CD4-positive, alpha-beta memory T cell (primary cell): ENCODE measurements around the gene TCF7L1. TPM values are rescaled to one million over a fixed set of nuclear protein-coding genes. Genes with fewer than 3 reads are reported as not detected.
A peak's percentile ranks its signal among the peaks of the same experiment; 100 is the strongest.

Source experiments
- CTCF ChIA-PET: fragments of 350-600 bp; sonication (Branson Sonifier 250); formaldehyde crosslinking; loops from one replicate; lab custom pipeline; 2021; ENCODE audit warnings: inconsistent platforms; ENCODE audit not compliant: partially characterized antibody; lab: Charles Lee
- POLR2A ChIA-PET: fragments of 350-600 bp; sonication (Branson Sonifier 250); formaldehyde crosslinking; loops from one replicate; lab custom pipeline; 2021; ENCODE audit not compliant: partially characterized antibody; lab: Charles Lee
- DNase-seq, 5 donors: peaks; one replicate each; pipeline versions ENCODE4 v3.0.0 to v3.0.0-alpha.2; 2020 to 2022; ENCODE audit warnings: mixed read lengths in 1 of 5
- H3K27ac ChIP-seq: one replicate; pipeline ENCODE4 v1.7.0; 2013; ENCODE audit warnings: low read depth, low read length
- H3K27me3 ChIP-seq: 2 replicates; pipeline ENCODE4 v1.7.0; 2013; ENCODE audit warnings: mild to moderate bottlenecking, low read length, moderate library complexity; ENCODE audit not compliant: insufficient read depth
- H3K36me3 ChIP-seq: 2 replicates; pipeline ENCODE4 v1.7.0; 2013; ENCODE audit warnings: mild to moderate bottlenecking, low read length, moderate library complexity; ENCODE audit not compliant: insufficient read depth
- H3K4me1 ChIP-seq: 2 replicates; pipeline ENCODE4 v1.7.0; 2013; ENCODE audit warnings: mild to moderate bottlenecking, low read length, moderate library complexity; ENCODE audit not compliant: insufficient read depth
- H3K4me3 ChIP-seq, 2 donors: one replicate each; pipeline ENCODE4 v1.7.0; 2013; ENCODE audit warnings: low read length in 2 of 2, mild to moderate bottlenecking in 1 of 2
- H3K9me3 ChIP-seq, 2 donors: one replicate each; pipeline ENCODE4 v1.7.0; 2013; ENCODE audit warnings: low read length in 2 of 2, control low read depth in 1 of 2; ENCODE audit not compliant: control insufficient read depth in 1 of 2
- H3K27ac Mint-ChIP-seq, 7 donors: one replicate each; pipeline ENCODE4 v1.8.0; 2020 to 2021; ENCODE audit warnings: mixed read lengths in 7 of 7, mild to moderate bottlenecking in 6 of 7, inconsistent platforms in 3 of 7, moderate library complexity in 3 of 7
- H3K27me3 Mint-ChIP-seq, 2 donors: one replicate each; pipeline ENCODE4 v1.8.0; 2020 to 2021; ENCODE audit warnings: mixed read lengths in 2 of 2
- H3K36me3 Mint-ChIP-seq, 2 donors: one replicate each; pipeline ENCODE4 v1.8.0; 2020 to 2021; ENCODE audit warnings: mixed read lengths in 2 of 2, inconsistent platforms in 1 of 2, mild to moderate bottlenecking in 1 of 2
- H3K4me1 Mint-ChIP-seq, 4 donors: one replicate each; pipeline ENCODE4 v1.8.0; 2020 to 2021; ENCODE audit warnings: mixed read lengths in 4 of 4, mild to moderate bottlenecking in 1 of 4
- H3K4me3 Mint-ChIP-seq, 8 donors: one replicate each; pipeline ENCODE4 v1.8.0; 2020 to 2021; ENCODE audit warnings: mixed read lengths in 8 of 8, mild to moderate bottlenecking in 7 of 8, moderate library complexity in 6 of 8, inconsistent platforms in 3 of 8
- H3K9me3 Mint-ChIP-seq, 8 donors: one replicate each; pipeline ENCODE4 v1.8.0; 2020 to 2021; ENCODE audit warnings: mixed read lengths in 8 of 8, mild to moderate bottlenecking in 5 of 8, inconsistent platforms in 3 of 8, moderate library complexity in 1 of 8
- intact Hi-C: fragments of 100-400 bp; cut with micrococcal nuclease; formaldehyde crosslinking; loops from one replicate; pipeline ENCODE4 v1.15.1; 2023
- polyA plus RNA-seq, 2 donors: library from polyadenylated mRNA; unstranded; fragments of 300-500 nt; fragmentation: Illumina TruSeq; gene quantifications; one replicate each; pipeline ENCODE4 v1.2.3, GENCODE V29; 2021
- total RNA-seq, 2 experiments: library from RNA; stranded (reverse); gene quantifications; one replicate each; pipeline ENCODE4 v1.2.3, GENCODE V29; 2021

The TCF7L1 gene
- total and polyA plus RNA-seq, 4 experiments from 2014 or later: 0.06 TPM; not detected in 3

DNA sequence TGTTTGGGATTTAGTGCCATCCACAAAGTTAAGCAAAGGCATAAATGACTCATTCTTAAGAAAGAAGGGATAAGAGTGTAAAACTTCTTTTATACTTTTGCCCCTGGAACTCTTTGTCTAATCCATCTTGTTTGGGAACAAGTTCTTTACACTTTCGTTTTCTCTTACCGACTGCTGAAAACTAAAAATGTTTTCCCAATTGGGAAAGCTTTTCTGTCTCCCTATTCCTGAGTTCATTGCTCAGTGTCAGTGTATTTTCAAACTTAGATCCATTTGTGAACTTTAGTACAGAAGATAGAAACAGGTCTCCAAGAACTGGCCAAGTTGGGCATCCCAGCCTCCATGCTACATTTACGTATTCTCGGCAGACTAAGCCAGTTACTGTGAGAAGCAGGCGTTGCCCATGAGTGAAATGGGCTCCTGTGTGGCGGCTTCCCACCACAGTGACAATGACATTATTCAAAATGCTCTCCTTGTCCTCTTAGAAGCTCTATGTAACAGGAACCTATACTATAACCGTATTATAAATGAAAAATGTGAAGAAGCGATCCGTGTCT is 142.9 kb downstream of the TCF7L1 start:
- H3K36me3 Mint-ChIP-seq: no peaks in the 10 kb centered on the region
- H3K4me3 Mint-ChIP-seq: no peak overlapping the region
- H3K27ac ChIP-seq: no peak overlapping the region
- no peak for DNase-seq
- H3K27me3 ChIP-seq: no peaks in the 10 kb centered on the region
- ChIA-PET POLR2A (interaction anchor here (0.6 kb wide), 1 partner anchor 25 kb away, joined by 3 read pairs; no protein-coding TSS in a partner anchor), CTCF (interaction anchor here (2.3 to 14.3 kb wide), 2 partner anchors 10 to 12 kb away, joined by 12 to 181 read pairs; no protein-coding TSS in a partner anchor)
- intact Hi-C loops: no loop called here
- H3K27me3 Mint-ChIP-seq: peaks cover 8% of the 10 kb centered on the region in 2 donors
- H3K4me3 ChIP-seq: no peak overlapping the region
- H3K27ac Mint-ChIP-seq: no peak overlapping the region
- no peaks in the 10 kb centered on the region for H3K9me3 ChIP-seq
- H3K9me3 Mint-ChIP-seq: peaks cover 0 to 2% (median 0%) of the 10 kb centered on the region in 8 donors
- no peaks in the 10 kb centered on the region for H3K4me1 Mint-ChIP-seq
- no peaks in the 10 kb centered on the region for H3K36me3 ChIP-seq
- H3K4me1 ChIP-seq: no peaks in the 10 kb centered on the region

DNA sequence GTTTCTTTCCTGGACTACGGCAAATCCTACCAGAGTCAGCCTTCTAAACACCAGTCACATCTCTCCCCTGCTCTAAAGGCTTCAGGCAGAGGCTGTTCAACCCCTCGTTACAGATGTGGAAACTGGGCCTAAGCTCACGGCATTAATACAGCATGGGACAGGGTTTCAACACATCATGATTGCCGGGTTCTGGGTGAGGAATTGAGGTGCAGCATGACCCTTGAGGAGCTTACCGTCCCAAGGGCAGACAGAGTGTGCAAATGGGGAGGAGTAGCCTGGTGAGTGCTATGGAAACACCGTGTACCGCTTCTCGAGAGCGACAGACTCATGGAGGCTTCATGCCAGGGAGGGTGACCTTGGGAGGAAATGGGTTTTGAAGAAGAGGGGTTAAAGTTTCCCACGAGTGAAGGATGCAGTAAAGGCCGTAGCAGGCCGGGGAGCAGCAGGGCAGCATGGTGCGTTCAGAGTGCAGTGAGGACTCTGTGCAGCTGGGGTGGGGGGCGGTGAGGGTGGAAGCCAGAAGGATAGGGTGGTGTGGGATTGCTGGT is 143.5 kb downstream of the TCF7L1 start:
- CTCF ChIA-PET: interaction anchor here (2.3 to 14.3 kb wide), 2 partner anchors 10 to 11 kb away, joined by 12 to 181 read pairs; no protein-coding TSS in a partner anchor
- no peak overlapping the region for H3K27ac Mint-ChIP-seq
- no peaks in the 10 kb centered on the region for H3K4me1 Mint-ChIP-seq
- DNase-seq: no peak
- H3K27me3 Mint-ChIP-seq: peaks cover 4 to 6% of the 10 kb centered on the region in 2 donors
- Histone ChIP-seq H3K4me3 (no peak overlapping the region), H3K36me3 (no peaks in the 10 kb centered on the region), H3K27ac (no peak overlapping the region), H3K4me1 (no peaks in the 10 kb centered on the region), H3K9me3 (no peaks in the 10 kb centered on the region), H3K27me3 (no peaks in the 10 kb centered on the region)
- H3K9me3 Mint-ChIP-seq: peaks cover 0 to 2% (median 0%) of the 10 kb centered on the region in 8 donors
- POLR2A ChIA-PET: no interaction called here
- intact Hi-C loops: no loop called here
- H3K36me3 Mint-ChIP-seq: no peaks in the 10 kb centered on the region
- no peak overlapping the region for H3K4me3 Mint-ChIP-seq

DNA sequence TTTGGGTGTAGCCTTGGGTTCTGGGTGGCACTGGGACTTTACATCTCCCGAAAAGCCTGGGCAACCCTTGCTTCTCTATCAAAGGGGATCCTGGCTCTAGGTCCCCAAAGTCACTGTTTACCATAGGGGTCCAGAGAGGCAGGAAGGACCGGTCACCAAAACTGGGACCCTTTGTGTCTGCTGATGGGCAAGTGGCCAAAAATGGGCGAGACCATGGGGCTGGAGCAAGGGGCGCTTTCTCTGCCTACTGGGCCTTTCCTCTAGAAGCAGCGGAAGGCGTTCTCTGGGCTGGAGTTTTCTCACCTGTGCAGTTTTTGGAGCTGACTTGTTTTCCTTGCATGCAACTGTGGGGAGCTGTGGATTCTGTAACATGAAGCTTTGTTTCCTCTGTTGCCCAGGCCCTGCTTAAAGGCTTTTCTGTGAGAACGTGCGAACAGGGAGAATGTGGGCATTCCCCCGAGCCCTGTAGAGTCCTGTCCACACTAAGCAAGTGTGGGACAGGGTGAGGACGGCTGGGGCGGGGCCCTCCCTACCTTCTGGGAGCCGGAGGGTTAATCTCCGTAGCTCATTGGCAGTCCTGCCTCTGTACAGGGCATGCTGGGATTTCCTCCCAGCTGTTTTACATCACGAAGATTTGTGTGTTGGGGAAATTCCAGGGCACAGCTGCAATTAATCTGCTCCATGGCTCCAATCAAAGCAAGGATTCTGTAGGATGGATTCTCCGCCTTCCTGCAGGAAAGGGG is 144.4 kb downstream of the TCF7L1 start:
- Mint-ChIP-seq H3K9me3 (peaks cover 0 to 2% (median 0%) of the 10 kb centered on the region in 8 donors), H3K36me3 (no peaks in the 10 kb centered on the region), H3K27me3 (peaks cover 3 to 6% of the 10 kb centered on the region in 2 donors), H3K4me3 (no peak overlapping the region), H3K27ac (no peak overlapping the region), H3K4me1 (no peaks in the 10 kb centered on the region)
- Histone ChIP-seq H3K9me3 (no peaks in the 10 kb centered on the region), H3K4me3 (no peak overlapping the region), H3K27ac (no peak overlapping the region), H3K27me3 (no peaks in the 10 kb centered on the region), H3K4me1 (no peaks in the 10 kb centered on the region), H3K36me3 (no peaks in the 10 kb centered on the region)
- DNase-seq: no peak
- POLR2A ChIA-PET: no interaction called here
- intact Hi-C loops: no loop called here
- CTCF ChIA-PET: interaction anchor here (1.0 to 14.3 kb wide), 2 partner anchors 10 to 11 kb away, joined by 5 to 181 read pairs; no protein-coding TSS in a partner anchor

DNA sequence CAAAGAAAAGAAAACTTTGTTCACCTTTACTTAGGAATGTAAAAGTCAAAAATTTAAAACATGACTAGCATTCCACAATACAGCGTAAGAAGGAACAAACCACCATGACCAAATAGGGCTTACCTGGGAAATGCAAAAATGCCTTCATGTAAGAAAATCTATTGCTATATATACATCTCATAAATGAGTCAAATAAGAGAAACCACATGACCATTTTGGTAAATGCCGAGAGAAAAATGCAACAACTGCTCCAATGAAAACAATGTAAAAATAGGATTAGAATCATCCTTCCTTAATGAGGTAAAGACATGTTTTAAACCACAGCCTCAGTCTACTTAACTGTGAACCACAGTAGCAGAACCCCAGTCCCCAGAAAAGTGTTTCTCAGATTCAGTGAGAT is 145.2 kb downstream of the TCF7L1 start:
- POLR2A ChIA-PET: no interaction called here
- H3K36me3 ChIP-seq: no peaks in the 10 kb centered on the region
- intact Hi-C loops: no loop called here
- H3K27me3 Mint-ChIP-seq: peaks cover 2 to 3% of the 10 kb centered on the region in 2 donors
- H3K27me3 ChIP-seq: no peaks in the 10 kb centered on the region
- H3K4me3 ChIP-seq: no peak overlapping the region
- H3K4me1 Mint-ChIP-seq: no peaks in the 10 kb centered on the region
- H3K4me1 ChIP-seq: no peaks in the 10 kb centered on the region
- no peak overlapping the region for H3K27ac ChIP-seq
- CTCF ChIA-PET: interaction anchor here (1.0 kb wide), 1 partner anchor 12 kb away, joined by 5 read pairs; no protein-coding TSS in a partner anchor
- H3K27ac Mint-ChIP-seq: no peak overlapping the region
- no peaks in the 10 kb centered on the region for H3K36me3 Mint-ChIP-seq
- no peaks in the 10 kb centered on the region for H3K9me3 ChIP-seq
- no peak for DNase-seq
- H3K4me3 Mint-ChIP-seq: no peak overlapping the region
- peaks cover 0 to 2% (median 0%) of the 10 kb centered on the region in 8 donors for H3K9me3 Mint-ChIP-seq

DNA sequence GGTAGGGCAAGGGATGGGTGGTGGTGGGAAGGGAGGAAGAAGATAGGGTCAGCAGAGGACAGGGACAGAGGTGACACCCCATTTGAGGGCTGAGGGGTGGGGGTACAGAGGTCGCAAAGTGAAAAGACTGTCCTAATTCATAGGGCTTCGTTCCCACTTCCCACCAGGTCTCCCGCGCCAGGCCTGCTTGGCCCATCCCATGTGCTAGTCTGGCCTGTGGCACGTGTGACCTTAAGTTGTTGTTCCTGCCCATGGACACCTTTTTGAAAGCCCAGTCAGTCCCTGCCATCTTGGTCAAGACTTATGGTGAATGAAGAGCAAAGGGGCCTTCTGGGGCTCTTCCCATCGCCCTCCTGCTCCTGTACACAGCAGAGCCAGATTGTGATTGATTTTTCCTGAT is 148.4 kb downstream of the TCF7L1 start:
- ChIA-PET POLR2A (no interaction called here), CTCF (interaction anchor here (1.4 kb wide), 1 partner anchor 19 kb away, joined by 8 read pairs; no protein-coding TSS in a partner anchor)
- H3K27ac Mint-ChIP-seq: no peak overlapping the region
- intact Hi-C loops: no loop called here
- no peaks in the 10 kb centered on the region for H3K27me3 ChIP-seq
- peaks cover 0 to 2% (median 0%) of the 10 kb centered on the region in 8 donors for H3K9me3 Mint-ChIP-seq
- no peaks in the 10 kb centered on the region for H3K4me1 ChIP-seq
- no peaks in the 10 kb centered on the region for H3K36me3 Mint-ChIP-seq
- no peaks in the 10 kb centered on the region for H3K9me3 ChIP-seq
- H3K36me3 ChIP-seq: no peaks in the 10 kb centered on the region
- no peak overlapping the region for H3K4me3 ChIP-seq
- H3K4me1 Mint-ChIP-seq: peaks cover 3 to 5% (median 3%) of the 10 kb centered on the region in 4 donors
- no peak overlapping the region for H3K27ac ChIP-seq
- no peak overlapping the region for H3K4me3 Mint-ChIP-seq
- no peaks in the 10 kb centered on the region for H3K27me3 Mint-ChIP-seq
- DNase-seq: no peak

DNA sequence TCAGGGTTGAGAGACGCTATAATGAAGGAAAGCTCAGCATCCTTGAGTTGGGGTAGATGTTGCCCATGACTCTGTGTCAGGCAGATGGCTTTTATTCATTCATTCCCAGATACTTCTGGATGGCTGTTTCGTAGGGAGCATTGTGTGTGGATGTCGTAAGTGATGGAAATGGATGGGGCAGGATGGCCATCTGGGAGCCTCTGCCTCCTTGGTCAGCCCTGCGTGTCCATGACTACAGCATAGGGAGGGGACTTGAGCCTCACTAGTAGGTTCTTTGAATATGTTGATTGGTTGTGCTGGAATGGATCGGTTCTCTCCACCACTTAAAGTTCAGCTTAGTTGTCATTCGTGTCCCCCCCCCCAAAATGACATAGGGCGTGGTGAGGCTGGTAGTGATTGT is 149.7 kb downstream of the TCF7L1 start:
- H3K27ac Mint-ChIP-seq: no peak overlapping the region

DNA sequence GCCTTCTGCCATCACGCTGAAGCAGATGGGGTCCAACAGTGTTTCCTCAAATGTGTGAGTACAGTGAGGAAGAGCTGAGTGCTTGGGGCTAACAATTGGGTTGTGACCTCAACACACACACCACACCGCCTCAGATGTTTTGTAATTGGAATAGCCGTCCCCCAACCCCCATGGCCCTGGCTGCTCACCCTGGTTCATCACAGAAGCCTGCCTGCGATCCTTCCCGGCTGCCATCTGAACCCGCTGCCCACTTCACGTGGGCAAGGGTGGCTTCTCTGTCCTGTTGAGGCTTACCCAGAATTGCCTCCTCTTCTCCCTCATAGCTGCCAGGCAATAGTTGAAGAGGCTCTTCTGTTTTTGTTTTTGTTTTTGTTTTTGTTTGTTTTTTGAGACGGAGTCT is 150.4 kb downstream of the TCF7L1 start:
- Mint-ChIP-seq H3K4me1 (peaks cover 7 to 11% (median 9%) of the 10 kb centered on the region in 4 donors), H3K27me3 (no peaks in the 10 kb centered on the region), H3K4me3 (no peak overlapping the region), H3K27ac (peak overlapping the region in 1 of 7 donors; percentile 52), H3K36me3 (no peaks in the 10 kb centered on the region), H3K9me3 (peaks cover 0 to 4% (median 0%) of the 10 kb centered on the region in 8 donors)
- Histone ChIP-seq H3K36me3 (no peaks in the 10 kb centered on the region), H3K9me3 (no peaks in the 10 kb centered on the region), H3K4me1 (no peaks in the 10 kb centered on the region), H3K27ac (no peak overlapping the region), H3K27me3 (no peaks in the 10 kb centered on the region), H3K4me3 (no peak overlapping the region)
- intact Hi-C loops: no loop called here
- CTCF ChIA-PET: interaction anchor here (1.6 to 11.2 kb wide), 3 partner anchors 13 to 216 kb away, joined by 3 to 181 read pairs (median 156); no protein-coding TSS in a partner anchor
- POLR2A ChIA-PET: no interaction called here
- DNase-seq: no peak

More for the DNA sequence above, 149.7 kb downstream of the TCF7L1 start:
- no peaks in the 10 kb centered on the region for H3K9me3 ChIP-seq
- H3K27me3 ChIP-seq: no peaks in the 10 kb centered on the region
- H3K36me3 Mint-ChIP-seq: no peaks in the 10 kb centered on the region
- no peak for DNase-seq
- H3K27me3 Mint-ChIP-seq: no peaks in the 10 kb centered on the region
- CTCF ChIA-PET: interaction anchor here (0.7 to 11.2 kb wide), 4 partner anchors 8 to 216 kb away, joined by 3 to 181 read pairs (median 80); no protein-coding TSS in a partner anchor
- H3K36me3 ChIP-seq: no peaks in the 10 kb centered on the region
- peaks cover 7 to 11% (median 9%) of the 10 kb centered on the region in 4 donors for H3K4me1 Mint-ChIP-seq
- no peaks in the 10 kb centered on the region for H3K4me1 ChIP-seq
- intact Hi-C loops: no loop called here
- POLR2A ChIA-PET: no interaction called here
- peaks cover 0 to 2% (median 0%) of the 10 kb centered on the region in 8 donors for H3K9me3 Mint-ChIP-seq
- H3K4me3 Mint-ChIP-seq: no peak overlapping the region
- H3K4me3 ChIP-seq: no peak overlapping the region
- H3K27ac ChIP-seq: no peak overlapping the region
